Erythroblast (primary cell): ENCODE data around the gene KLF9.
"Not testable (repeated sequence)": the region's sequence is repeated elsewhere in the genome, so short reads cannot be mapped to it uniquely, and the experiment has no call there.

Experiments
- DNase-seq, 2 experiments: peaks; one replicate each; lab custom pipeline; 2025; lab: John Stamatoyannopoulos, UW
- GATA1 ChIP-seq: IDR thresholded peaks from 2 replicates; pipeline ENCODE4 v1.6.1; 2011; ENCODE audit warnings: low read depth, mild to moderate bottlenecking, control low read depth, low read length, moderate library complexity
- POLR2A ChIP-seq: IDR thresholded peaks from 2 replicates; pipeline ENCODE4 v1.6.1; 2011; ENCODE audit warnings: mild to moderate bottlenecking, low read length

The KLF9 gene

GRCh38 chr9:70405808-70406433 is 8.5 kb downstream of the KLF9 start:
- no peak for DNase-seq
- TF ChIP-seq GATA1 (no peak), POLR2A (peak; percentile 20)

- TF ChIP-seq GATA1 (no peak), POLR2A (no peak)
- no peak for DNase-seq
Measured at GRCh38 chr9:70404261-70404660, 10.2 kb downstream of the KLF9 start.

- TF ChIP-seq POLR2A (no peak), GATA1 (no peak)
- DNase-seq, result no peak
Measured at GRCh38 chr9:70403618-70404025, 10.8 kb downstream of the KLF9 start.

GRCh38 chr9:70403166-70403565 is 11.3 kb downstream of the KLF9 start:
- DNase-seq, result no peak
- TF ChIP-seq GATA1 (no peak), POLR2A (no peak)

- TF ChIP-seq GATA1 (no peak), POLR2A (no peak)
- no peak for DNase-seq
Measured at GRCh38 chr9:70402213-70402612, 12.2 kb downstream of the KLF9 start.

GRCh38 chr9:70401241-70401640 is 13.2 kb downstream of the KLF9 start:
- DNase-seq, result not testable (repeated sequence)

GRCh38 chr9:70400107-70400892 is 14.2 kb downstream of the KLF9 start:
- TF ChIP-seq GATA1 (no peak), POLR2A (no peak)
- DNase-seq, result no peak

GRCh38 chr9:70399141-70399540 is 15.3 kb downstream of the KLF9 start:
- TF ChIP-seq POLR2A (no peak), GATA1 (no peak)
- DNase-seq, result peak in 1 of 2 experiments; percentile 24

GRCh38 chr9:70398145-70398556 is 16.3 kb downstream of the KLF9 start:
- TF ChIP-seq POLR2A (no peak), GATA1 (peak; percentile 63)
- peak; percentile 65 to 86 for DNase-seq

GRCh38 chr9:70395652-70396051 is 18.8 kb downstream of the KLF9 start:
- no peak for TF ChIP-seq GATA1
- TF ChIP-seq POLR2A, result no peak
- no peak for DNase-seq

GRCh38 chr9:70392850-70393249 is 21.6 kb downstream of the KLF9 start:
- DNase-seq, result no peak
- TF ChIP-seq POLR2A (no peak), GATA1 (no peak)

- no peak for TF ChIP-seq POLR2A
- no peak for TF ChIP-seq GATA1
- DNase-seq, result peak in 1 of 2 experiments; percentile 27
Measured at GRCh38 chr9:70392189-70392588, 22.3 kb downstream of the KLF9 start.

- TF ChIP-seq POLR2A, result no peak
- no peak for DNase-seq
Measured at GRCh38 chr9:70390933-70391341, 23.5 kb downstream of the KLF9 start.

- TF ChIP-seq POLR2A, result no peak
- no peak for TF ChIP-seq GATA1
- DNase-seq, result no peak
Measured at GRCh38 chr9:70389621-70390266, 24.7 kb downstream of the KLF9 start.

GRCh38 chr9:70389188-70389587 is 25.3 kb downstream of the KLF9 start:
- no peak for DNase-seq
- TF ChIP-seq GATA1, result no peak
- no peak for TF ChIP-seq POLR2A
